Measurements from ENCODE around the gene DAB2IP.

GRCh38 chr9:121686930-121687541 is 35.6 kb downstream of the DAB2IP start:
- peak; percentile 95 for TF ChIP-seq CTCF (IDR thresholded peaks at IDR 0.05; ENCODE audit: low read length)
- no peak for TF ChIP-seq EZH2 (IDR thresholded peaks at IDR 0.05; ENCODE audit: borderline replicate concordance, low read length)

All from OCI-LY1 (cell line).